ENCODE measurements around the gene DCLRE1C. TPM values are rescaled to one million over a fixed set of nuclear protein-coding genes. Genes with fewer than 3 reads are reported as not detected.

DCLRE1C gene
- total and polyA plus RNA-seq, 8 donors = 8.3 to 24.6 (median 18.8) TPM

DNA sequence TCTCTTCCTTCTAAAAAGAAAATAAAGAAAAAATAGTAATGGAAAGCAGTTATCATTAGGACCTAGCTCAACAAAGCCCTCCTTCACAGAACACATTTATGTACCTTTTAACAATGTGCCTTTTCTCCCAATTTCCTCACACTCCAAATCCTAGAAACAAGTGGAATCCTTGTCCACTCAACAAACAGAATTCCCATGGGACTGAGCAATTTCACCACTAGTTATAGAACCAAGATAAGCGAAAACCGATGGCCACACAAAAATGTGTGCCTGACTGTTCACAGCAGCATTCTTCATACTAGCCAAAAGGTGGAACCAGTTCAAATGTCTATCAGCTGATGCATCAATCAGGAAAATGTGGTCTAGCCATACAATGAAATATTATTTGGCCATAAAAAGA lies 17.3 kb downstream of the DCLRE1C start:
- Histone ChIP-seq H3K4me3 (no peak overlapping the region), H3K27me3 (no peaks in the 10 kb centered on the region), H3K36me3 (peaks cover 0 to 78% of the 10 kb centered on the region in 2 donors), H3K27ac (no peak overlapping the region), H3K9me3 (no peaks in the 10 kb centered on the region), H3K4me1 (peaks cover 0 to 3% of the 10 kb centered on the region in 2 donors)
- intact Hi-C loops (cut with DNase I) = no loop called here
- DNase-seq (no peak), ATAC-seq (no peak)
- TF ChIP-seq, protein P1, sequence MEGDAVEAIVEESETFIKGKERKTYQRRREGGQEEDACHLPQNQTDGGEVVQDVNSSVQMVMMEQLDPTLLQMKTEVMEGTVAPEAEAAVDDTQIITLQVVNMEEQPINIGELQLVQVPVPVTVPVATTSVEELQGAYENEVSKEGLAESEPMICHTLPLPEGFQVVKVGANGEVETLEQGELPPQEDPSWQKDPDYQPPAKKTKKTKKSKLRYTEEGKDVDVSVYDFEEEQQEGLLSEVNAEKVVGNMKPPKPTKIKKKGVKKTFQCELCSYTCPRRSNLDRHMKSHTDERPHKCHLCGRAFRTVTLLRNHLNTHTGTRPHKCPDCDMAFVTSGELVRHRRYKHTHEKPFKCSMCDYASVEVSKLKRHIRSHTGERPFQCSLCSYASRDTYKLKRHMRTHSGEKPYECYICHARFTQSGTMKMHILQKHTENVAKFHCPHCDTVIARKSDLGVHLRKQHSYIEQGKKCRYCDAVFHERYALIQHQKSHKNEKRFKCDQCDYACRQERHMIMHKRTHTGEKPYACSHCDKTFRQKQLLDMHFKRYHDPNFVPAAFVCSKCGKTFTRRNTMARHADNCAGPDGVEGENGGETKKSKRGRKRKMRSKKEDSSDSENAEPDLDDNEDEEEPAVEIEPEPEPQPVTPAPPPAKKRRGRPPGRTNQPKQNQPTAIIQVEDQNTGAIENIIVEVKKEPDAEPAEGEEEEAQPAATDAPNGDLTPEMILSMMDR (IDR thresholded peaks at IDR 0.05) = no peak

DNA sequence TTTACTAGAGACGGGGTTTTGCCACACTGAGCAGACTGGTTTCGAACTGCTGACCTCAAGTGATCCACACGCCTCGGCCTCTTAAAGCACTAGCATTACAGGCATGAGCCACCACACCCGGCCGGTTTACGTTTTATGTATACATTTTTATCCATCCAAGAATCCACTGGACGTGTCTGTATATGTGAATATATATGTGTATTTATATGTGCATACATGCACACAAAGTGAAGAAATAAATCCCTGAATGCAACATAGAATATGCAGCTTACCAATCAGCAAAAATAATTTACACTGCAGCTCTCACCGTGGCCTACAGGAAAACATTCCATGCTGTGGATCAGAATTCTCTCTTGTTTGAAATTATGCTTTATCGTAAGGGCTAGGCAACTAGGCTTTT lies 23.3 kb downstream of the DCLRE1C start:
- DNase-seq = no peak
- no peak overlapping the region for H3K4me3 ChIP-seq
- H3K36me3 ChIP-seq = peaks cover 0 to 100% of the 10 kb centered on the region in 2 donors
- H3K9me3 ChIP-seq = no peaks in the 10 kb centered on the region
- no peak for ATAC-seq
- intact Hi-C loops (cut with DNase I) = no loop called here
- no peaks in the 10 kb centered on the region for H3K4me1 ChIP-seq
- H3K27me3 ChIP-seq = no peaks in the 10 kb centered on the region
- TF ChIP-seq, protein P1 (IDR thresholded peaks at IDR 0.05) = no peak
- no peak overlapping the region for H3K27ac ChIP-seq

DNA sequence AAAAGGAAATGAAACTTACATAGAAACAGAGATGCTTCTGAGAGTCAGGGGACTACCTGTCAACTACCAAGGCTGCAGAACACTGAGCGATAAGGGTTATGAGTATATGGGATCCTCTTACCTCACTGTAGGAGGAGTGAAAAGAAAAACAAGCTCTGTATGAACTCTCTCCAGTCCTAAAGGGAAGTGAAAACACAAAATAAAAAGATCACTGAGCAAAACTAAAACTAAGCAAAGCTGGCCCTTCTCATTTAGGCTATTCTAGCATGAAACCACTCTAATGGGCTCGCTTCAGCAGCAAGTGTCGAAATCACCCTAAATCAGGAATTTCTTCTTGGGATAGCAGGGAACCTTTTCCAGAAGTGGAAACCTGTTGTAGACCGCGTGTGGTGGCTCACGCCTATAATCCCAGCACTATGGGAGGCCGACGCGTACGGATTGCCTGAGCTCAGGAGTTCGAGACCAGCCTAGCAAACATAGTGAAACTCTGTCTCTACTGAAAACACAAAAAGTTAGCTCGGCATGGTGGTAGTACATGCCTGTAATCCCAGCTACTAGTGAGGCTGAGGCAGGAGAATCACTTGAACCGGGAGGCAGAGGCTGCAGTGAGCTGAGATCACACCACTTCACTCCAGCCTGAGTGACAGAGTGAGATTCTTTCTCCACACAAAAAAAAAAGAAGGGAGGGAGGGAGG lies 27.0 kb downstream of the DCLRE1C start:
- no peak for ATAC-seq
- TF ChIP-seq, protein P1 (IDR thresholded peaks at IDR 0.05) = no peak
- DNase-seq = no peak
- Histone ChIP-seq H3K27me3 (no peaks in the 10 kb centered on the region), H3K27ac (no peak overlapping the region), H3K4me1 (no peaks in the 10 kb centered on the region), H3K36me3 (peaks cover 0 to 99% of the 10 kb centered on the region in 2 donors), H3K4me3 (no peak overlapping the region), H3K9me3 (no peaks in the 10 kb centered on the region)
- intact Hi-C loops (cut with DNase I) = no loop called here

DNA sequence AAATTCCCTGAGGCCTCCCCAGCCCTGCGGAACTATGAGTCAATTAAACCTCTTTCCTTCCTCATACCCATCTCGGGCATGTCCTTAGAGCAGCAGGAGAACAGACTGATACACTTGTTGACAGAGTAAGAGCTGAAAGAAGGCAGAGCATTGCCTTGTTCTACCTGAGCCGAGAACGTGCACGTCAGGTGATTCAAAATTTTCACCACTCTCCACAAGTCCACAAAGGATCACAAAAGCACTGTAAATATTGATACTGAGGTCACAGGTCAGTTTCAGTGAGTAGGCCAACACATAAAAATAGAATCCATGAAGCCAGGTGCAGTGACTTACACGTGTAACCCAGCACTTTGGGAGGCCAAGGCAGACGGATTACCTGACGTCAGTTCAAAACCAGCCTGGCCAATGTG lies 27.8 kb downstream of the DCLRE1C start:
- TF ChIP-seq, protein P1 (IDR thresholded peaks at IDR 0.05) = no peak
- H3K4me1 ChIP-seq = no peaks in the 10 kb centered on the region
- H3K27ac ChIP-seq = no peak overlapping the region
- H3K36me3 ChIP-seq = peaks cover 0 to 99% of the 10 kb centered on the region in 2 donors
- no peaks in the 10 kb centered on the region for H3K27me3 ChIP-seq
- DNase-seq = peak in 1 of 4 donors; percentile 8
- H3K9me3 ChIP-seq = no peaks in the 10 kb centered on the region
- ATAC-seq = no peak
- no peak overlapping the region for H3K4me3 ChIP-seq
- intact Hi-C loops (cut with DNase I) = no loop called here

DNA sequence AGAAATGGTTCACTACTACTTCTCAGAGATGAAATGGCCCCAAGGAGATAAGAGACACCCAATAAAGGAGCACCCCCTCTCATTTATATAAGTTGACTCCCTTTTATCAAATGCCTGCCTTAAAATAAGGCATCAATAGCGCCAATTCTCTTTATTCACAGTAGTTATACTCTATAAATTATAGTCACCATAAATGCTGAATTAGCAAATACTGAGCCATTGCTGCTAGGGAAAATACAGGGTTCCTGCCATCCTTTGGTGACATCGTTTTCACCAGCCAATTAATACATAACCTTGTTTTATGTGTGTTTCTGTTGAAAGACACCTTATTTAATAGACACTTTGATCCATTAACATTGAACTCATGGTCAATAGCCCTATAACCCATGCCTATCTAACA lies 28.6 kb downstream of the DCLRE1C start:
- Histone ChIP-seq H3K4me1 (no peaks in the 10 kb centered on the region), H3K4me3 (no peak overlapping the region), H3K9me3 (no peaks in the 10 kb centered on the region), H3K27ac (no peak overlapping the region), H3K36me3 (peaks cover 0 to 99% of the 10 kb centered on the region in 2 donors), H3K27me3 (no peaks in the 10 kb centered on the region)
- no peak for DNase-seq
- intact Hi-C loops (cut with DNase I) = no loop called here
- TF ChIP-seq, protein P1 (IDR thresholded peaks at IDR 0.05) = no peak
- no peak for ATAC-seq

Data from left lung (tissue), 10 donors.